Endothelial cell of umbilical vein (primary cell): ENCODE results near the gene TCERG1L. TPM values are rescaled to one million over a fixed set of nuclear protein-coding genes. Genes with fewer than 3 reads are reported as not detected.

ENCODE experiments used
- BruUV-seq: library from RNA; stranded (reverse); fragments of 400-500 nt; replicated peaks from 2 replicates; lab custom pipeline; 2021; lab: Mats Ljungman, UMichigan
- CTCF ChIA-PET: fragments of 300-600, 350-600 bp; sonication (Branson Sonifier 250); formaldehyde crosslinking; loops from one replicate; lab custom pipeline; 2021; ENCODE audit warnings: antibody characterized with exemption, inconsistent platforms; lab: Charles Lee
- POLR2A ChIA-PET: fragments of 300-600, 350-600 bp; sonication (Branson Sonifier 250); formaldehyde crosslinking; loops from one replicate; lab custom pipeline; 2021; ENCODE audit warnings: antibody characterized with exemption, inconsistent platforms; lab: Charles Lee
- DNase-seq: peaks from one replicate; pipeline ENCODE4 v3.0.0-alpha.2; 2011; ENCODE audit warnings: low read depth, low spot score
- FAIRE-seq: peaks from 2 replicates; lab custom pipeline; 2011; peaks lifted over from hg19 to GRCh38; lab: Jason Lieb, UNC
- H2AFZ ChIP-seq: 2 replicates; pipeline ENCODE4 v1.6.0; 2012; ENCODE audit warnings: low read depth, low read length, control low read depth, inconsistent platforms
- H3K27ac ChIP-seq: 2 replicates; pipeline ENCODE4 v1.5.1; 2011; ENCODE audit warnings: low read depth, mild to moderate bottlenecking, control low read depth, low read length, moderate library complexity; ENCODE audit not compliant: insufficient read depth
- H3K27me3 ChIP-seq, 2 experiments: 2 replicates each; pipeline versions ENCODE4 v1.6.0 to v1.6.1; 2011; ENCODE audit warnings: low read length in 2 of 2, mixed read lengths in 1 of 2; ENCODE audit not compliant: control insufficient read depth in 2 of 2, insufficient read depth in 2 of 2
- H3K36me3 ChIP-seq, 2 experiments: 2 replicates in 1 of 2; 3 replicates in 1 of 2; pipeline ENCODE4 v1.5.1; 2011; ENCODE audit warnings: low read length in 2 of 2, mild to moderate bottlenecking in 1 of 2, moderate library complexity in 1 of 2; ENCODE audit not compliant: control insufficient read depth in 2 of 2, insufficient read depth in 2 of 2; ENCODE audit errors: extremely low read depth in 1 of 2
- H3K4me1 ChIP-seq: 3 replicates; pipeline ENCODE4 v1.5.1; 2011; ENCODE audit warnings: mild to moderate bottlenecking, low read length; ENCODE audit not compliant: control insufficient read depth, insufficient read depth; ENCODE audit errors: extremely low read depth
- H3K4me2 ChIP-seq: 2 replicates; pipeline ENCODE4 v1.6.1; 2011; ENCODE audit warnings: low read length, control low read depth, mixed read lengths; ENCODE audit not compliant: insufficient read depth
- H3K4me3 ChIP-seq, 3 experiments: fragments of 200-600 bp in 1 of 3; sonication (generic), shearing (Covaris generic) in 1 of 3; replicated peaks in 1 of 3; 2 replicates each; pipeline ENCODE4 v1.5.1; 2011 to 2016; ENCODE audit warnings: control low read depth in 3 of 3, low read length in 3 of 3, mild to moderate bottlenecking in 2 of 3, inconsistent platforms in 1 of 3, low read depth in 1 of 3, moderate library complexity in 1 of 3; ENCODE audit not compliant: insufficient read depth in 1 of 3
- H3K79me2 ChIP-seq: 2 replicates; pipeline ENCODE4 v1.6.0; 2012; ENCODE audit warnings: low read length, inconsistent platforms; ENCODE audit not compliant: control insufficient read depth, insufficient read depth
- H3K9ac ChIP-seq: replicated peaks from 2 replicates; pipeline ENCODE3; 2011; ENCODE audit warnings: low read length, control low read depth; ENCODE audit not compliant: insufficient read depth; ENCODE audit errors: extremely low read depth
- H3K9me1 ChIP-seq: replicated peaks from 3 replicates; pipeline ENCODE4 v1.6.0; 2011; ENCODE audit warnings: mild to moderate bottlenecking, low read length; ENCODE audit not compliant: control insufficient read depth, insufficient read depth; ENCODE audit errors: extremely low read depth
- H3K9me3 ChIP-seq: replicated peaks from 2 replicates; pipeline ENCODE4 v1.5.1; 2012; ENCODE audit warnings: low read length, inconsistent platforms; ENCODE audit not compliant: control insufficient read depth, insufficient read depth
- H4K20me1 ChIP-seq: replicated peaks from 2 replicates; pipeline ENCODE3; 2011; ENCODE audit warnings: mild to moderate bottlenecking, low read length; ENCODE audit not compliant: control insufficient read depth, insufficient read depth; ENCODE audit errors: extremely low read depth
- EZH2 ChIP-seq: IDR thresholded peaks from 2 replicates; pipeline ENCODE4 v1.6.1; 2012; ENCODE audit warnings: borderline replicate concordance, low read depth, mild to moderate bottlenecking, moderate library complexity, low read length, inconsistent platforms; ENCODE audit not compliant: severe bottlenecking
- GATA2 ChIP-seq: IDR thresholded peaks from 2 replicates; pipeline ENCODE4 v1.7.0; 2011; ENCODE audit warnings: low read depth, mild to moderate bottlenecking, moderate library complexity, mixed read lengths, low read length; ENCODE audit not compliant: insufficient read length, insufficient read depth
- POLR2A ChIP-seq: IDR thresholded peaks from 2 replicates; pipeline ENCODE4 v1.6.1; 2012; ENCODE audit warnings: low read depth, mild to moderate bottlenecking, control low read depth, low read length
- POLR2AphosphoS5 ChIP-seq: IDR thresholded peaks from 2 replicates; pipeline ENCODE4 v1.6.1; 2012; ENCODE audit warnings: low read depth, mild to moderate bottlenecking, control low read depth, low read length, moderate library complexity; ENCODE audit not compliant: insufficient read depth
- dilution Hi-C: fragments of 300-500 bp; cut with MboI; formaldehyde crosslinking; loops from one replicate; pipeline ENCODE4 v1.15.0; 2019; ENCODE audit warnings: low sequenced_read_pairs; ENCODE audit not compliant: extremely low pct_ligation_motif_present
- intact Hi-C: fragments of 100-400 bp; cut with micrococcal nuclease; formaldehyde crosslinking; loops from one replicate; pipeline ENCODE4 v1.10.0; 2022
- polyA plus RNA-seq, 4 experiments: library from polyadenylated mRNA; depleted of rRNA in 3 of 4; stranded (reverse) in 3 of 4; unstranded in 1 of 4; fragments of >200 nt; gene quantifications; 2 replicates each; pipeline versions ENCODE4 v1.2.1 to v1.2.3, GENCODE V29; 2011 to 2012; ENCODE audit warnings: missing spikeins in 1 of 4
- total RNA-seq: library from RNA; stranded (reverse); gene quantifications from 2 replicates; pipeline ENCODE4 v1.2.3, GENCODE V29; 2021
- TF ChIP-seq, protein P1 (sequence below), 2 donors: IDR thresholded peaks; 1 replicate in 1 of 2; 2 replicates in 1 of 2; pipeline ENCODE4 v1.5.1; 2011; ENCODE audit warnings: low read length in 2 of 2, mild to moderate bottlenecking in 2 of 2, moderate library complexity in 2 of 2, control low read depth in 1 of 2, inconsistent platforms in 1 of 2, low read depth in 1 of 2; ENCODE audit not compliant: insufficient read depth in 1 of 2; ENCODE audit errors: extremely low read depth in 1 of 2
- TF ChIP-seq, protein P2 (sequence below): IDR thresholded peaks from 2 replicates; pipeline ENCODE4 v1.6.1; 2011; ENCODE audit not compliant: insufficient read depth, insufficient read length

TCERG1L gene
- total and polyA plus RNA-seq, 2 donors (not counting 3 experiments of a cell fraction or from before 2014, with no cell fraction given): not detected

DNA sequence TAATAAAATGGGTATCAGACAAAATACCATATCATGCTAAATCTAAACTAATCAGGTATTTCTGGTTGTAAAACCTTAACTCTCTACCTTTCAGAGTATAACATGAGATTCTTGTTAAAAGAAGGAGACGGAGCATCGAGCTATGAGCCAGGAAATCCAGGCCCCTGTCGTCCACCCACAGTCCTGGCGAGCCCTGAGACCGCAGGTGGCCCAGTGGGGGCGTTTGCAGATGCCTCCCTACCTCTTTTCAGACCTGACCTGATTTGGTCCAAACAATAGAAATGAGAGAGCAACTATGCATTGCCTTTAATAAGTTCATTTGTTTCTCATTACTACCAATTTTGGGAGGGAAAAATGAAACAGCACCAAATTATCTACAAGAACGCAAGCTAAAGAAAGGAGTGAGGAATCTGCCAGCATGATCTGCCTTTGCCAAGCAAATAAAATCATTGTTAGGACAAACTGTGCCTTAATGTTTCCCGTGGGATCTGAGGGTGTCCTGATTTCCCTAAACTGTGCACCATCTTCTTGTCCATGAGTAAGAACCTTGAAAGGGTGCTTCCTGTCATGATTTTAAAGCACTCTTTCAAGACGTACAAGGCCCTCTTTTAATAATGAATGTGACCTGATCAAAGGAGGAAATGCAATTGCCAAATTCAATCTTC is 166.7 kb downstream of the TCERG1L start:
- intact Hi-C loops (no loop called here), dilution Hi-C loops (no loop called here)
- DNase-seq (no peak), FAIRE-seq (no peak)
- H3K79me2 ChIP-seq: no peaks in the 10 kb centered on the region
- TF ChIP-seq GATA2 (no peak), EZH2 (no peak), POLR2AphosphoS5 (no peak)
- no peaks in the 10 kb centered on the region for H3K36me3 ChIP-seq
- H3K4me3 ChIP-seq: no peak overlapping the region
- H3K27me3 ChIP-seq: no peaks in the 10 kb centered on the region
- ChIA-PET POLR2A (no interaction called here), CTCF (no interaction called here)
- no peaks in the 10 kb centered on the region for H3K4me1 ChIP-seq
- H2AFZ ChIP-seq: no peak overlapping the region
- no peak overlapping the region for H3K4me2 ChIP-seq
- peaks cover 12% of the 10 kb centered on the region for H3K9me3 ChIP-seq
- H4K20me1 ChIP-seq: no peaks in the 10 kb centered on the region
- no peak overlapping the region for H3K27ac ChIP-seq
- no TSS peak for BruUV-seq
- no peaks in the 10 kb centered on the region for H3K9me1 ChIP-seq
- H3K9ac ChIP-seq: no peak overlapping the region

DNA sequence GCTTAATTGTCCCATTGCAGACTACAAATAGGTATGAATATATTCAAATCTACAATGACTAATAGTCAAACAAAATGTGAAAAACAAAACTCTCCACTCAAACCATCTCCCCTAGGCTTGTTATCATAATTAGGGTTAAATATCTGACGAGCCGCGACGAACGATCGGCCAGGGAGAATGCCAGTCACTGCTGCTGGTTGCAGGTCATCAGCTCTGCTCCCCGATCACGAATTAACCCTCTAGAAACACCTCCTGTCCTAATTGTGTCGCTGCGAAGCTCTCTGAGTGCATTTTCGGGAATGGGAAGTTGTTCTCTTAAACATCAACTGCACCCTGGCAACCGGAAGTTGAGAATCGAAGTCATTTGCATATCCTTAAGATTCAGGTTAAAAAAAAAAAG is 167.3 kb downstream of the TCERG1L start:
- no peak for TF ChIP-seq POLR2A
- TF ChIP-seq POLR2AphosphoS5: no peak
- no peak for TF ChIP-seq GATA2
- TF ChIP-seq, protein P1, sequence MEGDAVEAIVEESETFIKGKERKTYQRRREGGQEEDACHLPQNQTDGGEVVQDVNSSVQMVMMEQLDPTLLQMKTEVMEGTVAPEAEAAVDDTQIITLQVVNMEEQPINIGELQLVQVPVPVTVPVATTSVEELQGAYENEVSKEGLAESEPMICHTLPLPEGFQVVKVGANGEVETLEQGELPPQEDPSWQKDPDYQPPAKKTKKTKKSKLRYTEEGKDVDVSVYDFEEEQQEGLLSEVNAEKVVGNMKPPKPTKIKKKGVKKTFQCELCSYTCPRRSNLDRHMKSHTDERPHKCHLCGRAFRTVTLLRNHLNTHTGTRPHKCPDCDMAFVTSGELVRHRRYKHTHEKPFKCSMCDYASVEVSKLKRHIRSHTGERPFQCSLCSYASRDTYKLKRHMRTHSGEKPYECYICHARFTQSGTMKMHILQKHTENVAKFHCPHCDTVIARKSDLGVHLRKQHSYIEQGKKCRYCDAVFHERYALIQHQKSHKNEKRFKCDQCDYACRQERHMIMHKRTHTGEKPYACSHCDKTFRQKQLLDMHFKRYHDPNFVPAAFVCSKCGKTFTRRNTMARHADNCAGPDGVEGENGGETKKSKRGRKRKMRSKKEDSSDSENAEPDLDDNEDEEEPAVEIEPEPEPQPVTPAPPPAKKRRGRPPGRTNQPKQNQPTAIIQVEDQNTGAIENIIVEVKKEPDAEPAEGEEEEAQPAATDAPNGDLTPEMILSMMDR (IDR thresholded peaks at IDR 0.05; ENCODE audit: extremely low read depth in 1 of 2, insufficient read depth in 1 of 2, low read depth in 1 of 2, low read length in 2 of 2): no peak
- TF ChIP-seq, protein P2, sequence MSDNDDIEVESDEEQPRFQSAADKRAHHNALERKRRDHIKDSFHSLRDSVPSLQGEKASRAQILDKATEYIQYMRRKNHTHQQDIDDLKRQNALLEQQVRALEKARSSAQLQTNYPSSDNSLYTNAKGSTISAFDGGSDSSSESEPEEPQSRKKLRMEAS: no peak
- H3K27me3 ChIP-seq: no peaks in the 10 kb centered on the region
- H3K4me2 ChIP-seq: no peak overlapping the region
- no peak overlapping the region for H3K9ac ChIP-seq
- no peaks in the 10 kb centered on the region for H4K20me1 ChIP-seq
- BruUV-seq: no TSS peak
- FAIRE-seq: no peak
- H3K79me2 ChIP-seq: no peaks in the 10 kb centered on the region
- H3K4me1 ChIP-seq: no peaks in the 10 kb centered on the region
- H2AFZ ChIP-seq: no peak overlapping the region
- POLR2A ChIA-PET: no interaction called here
- intact Hi-C loops (no loop called here), dilution Hi-C loops (no loop called here)
- no peak overlapping the region for H3K4me3 ChIP-seq
- CTCF ChIA-PET: no interaction called here
- no peaks in the 10 kb centered on the region for H3K9me1 ChIP-seq
- peaks cover 14% of the 10 kb centered on the region for H3K9me3 ChIP-seq
- H3K27ac ChIP-seq: no peak overlapping the region
- no peak for DNase-seq
- no peaks in the 10 kb centered on the region for H3K36me3 ChIP-seq
